ENCODE measurements around the gene LLGL1. TPM values are rescaled to one million over a fixed set of nuclear protein-coding genes. Genes with fewer than 3 reads are reported as not detected.

LLGL1 gene
- total RNA-seq, 4 donors from 2014 or later, result 11.1 to 18.0 (median 14.9) TPM

DNA sequence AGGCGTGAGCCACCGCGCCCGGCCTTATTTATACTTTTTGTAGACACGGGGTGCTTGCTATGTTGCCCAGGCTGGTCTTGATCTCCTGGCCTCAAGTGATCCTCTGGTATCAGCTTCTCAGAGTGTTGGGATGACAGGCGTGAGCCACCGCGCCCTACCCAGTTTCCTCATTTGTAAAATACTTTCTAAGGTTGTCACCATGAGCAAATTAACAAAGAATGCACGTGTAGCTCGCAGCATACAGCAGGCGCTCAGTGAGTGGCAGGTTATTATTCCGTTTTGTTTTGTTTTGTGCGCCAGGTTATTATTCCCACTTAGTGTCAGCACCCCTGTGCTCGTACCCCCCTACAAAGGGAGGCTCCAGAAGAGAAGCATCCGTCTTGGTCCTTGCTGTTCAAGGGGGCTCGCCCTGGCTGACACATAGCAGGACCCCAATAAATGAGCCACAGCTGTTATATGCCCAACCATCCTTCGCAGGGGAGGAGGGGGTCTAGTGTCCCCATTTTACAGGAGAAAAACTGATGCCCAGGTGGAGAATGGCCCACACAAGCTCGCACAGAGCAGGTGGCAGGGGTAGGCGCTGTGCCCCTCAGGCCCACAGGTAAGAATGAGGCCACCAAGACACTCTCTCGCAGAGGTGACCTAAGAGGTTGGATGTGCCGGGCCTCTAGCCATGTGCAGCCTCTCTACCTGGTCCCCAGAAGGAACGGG, 34.3 kb downstream of the LLGL1 start:
- Histone ChIP-seq H3K4me1 (peaks cover 26 to 50% (median 45%) of the 10 kb centered on the region in 4 donors), H3K27ac (peak overlapping the region; percentile 91 to 99 (median 96)), H3K27me3 (no peaks in the 10 kb centered on the region), H3K9me3 (no peaks in the 10 kb centered on the region), H3K4me3 (peak overlapping the region in 3 of 4 donors; percentile 66 to 88 (median 80)), H3K36me3 (peaks cover 0 to 17% (median 9%) of the 10 kb centered on the region in 4 donors)
- no peak for DNase-seq
- in situ Hi-C loops (cut with MboI; ENCODE audit: low pct_ligation_motif_present in 1 of 4, low pct_unique_long_range_greater_than_20kb in 1 of 4, low sequenced_read_pairs in 3 of 4) (no loop called here), intact Hi-C loops (cut with DNase I; ENCODE audit: low total_unique reads) (no loop called here)
- TF ChIP-seq, protein P1, sequence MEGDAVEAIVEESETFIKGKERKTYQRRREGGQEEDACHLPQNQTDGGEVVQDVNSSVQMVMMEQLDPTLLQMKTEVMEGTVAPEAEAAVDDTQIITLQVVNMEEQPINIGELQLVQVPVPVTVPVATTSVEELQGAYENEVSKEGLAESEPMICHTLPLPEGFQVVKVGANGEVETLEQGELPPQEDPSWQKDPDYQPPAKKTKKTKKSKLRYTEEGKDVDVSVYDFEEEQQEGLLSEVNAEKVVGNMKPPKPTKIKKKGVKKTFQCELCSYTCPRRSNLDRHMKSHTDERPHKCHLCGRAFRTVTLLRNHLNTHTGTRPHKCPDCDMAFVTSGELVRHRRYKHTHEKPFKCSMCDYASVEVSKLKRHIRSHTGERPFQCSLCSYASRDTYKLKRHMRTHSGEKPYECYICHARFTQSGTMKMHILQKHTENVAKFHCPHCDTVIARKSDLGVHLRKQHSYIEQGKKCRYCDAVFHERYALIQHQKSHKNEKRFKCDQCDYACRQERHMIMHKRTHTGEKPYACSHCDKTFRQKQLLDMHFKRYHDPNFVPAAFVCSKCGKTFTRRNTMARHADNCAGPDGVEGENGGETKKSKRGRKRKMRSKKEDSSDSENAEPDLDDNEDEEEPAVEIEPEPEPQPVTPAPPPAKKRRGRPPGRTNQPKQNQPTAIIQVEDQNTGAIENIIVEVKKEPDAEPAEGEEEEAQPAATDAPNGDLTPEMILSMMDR (IDR thresholded peaks at IDR 0.05), result no peak
- no peak for TF ChIP-seq POLR2A (IDR thresholded peaks at IDR 0.05)
- no peak for TF ChIP-seq EP300 (IDR thresholded peaks at IDR 0.05; ENCODE audit: low read depth)
- TF ChIP-seq POLR2AphosphoS5 (IDR thresholded peaks at IDR 0.05), result no peak
- WGBS, 2 donors (ENCODE audit: low coverage in 1 of 2), result 53 to 85% methylated on average over 4 to 22 of the region's 22 CpGs

DNA sequence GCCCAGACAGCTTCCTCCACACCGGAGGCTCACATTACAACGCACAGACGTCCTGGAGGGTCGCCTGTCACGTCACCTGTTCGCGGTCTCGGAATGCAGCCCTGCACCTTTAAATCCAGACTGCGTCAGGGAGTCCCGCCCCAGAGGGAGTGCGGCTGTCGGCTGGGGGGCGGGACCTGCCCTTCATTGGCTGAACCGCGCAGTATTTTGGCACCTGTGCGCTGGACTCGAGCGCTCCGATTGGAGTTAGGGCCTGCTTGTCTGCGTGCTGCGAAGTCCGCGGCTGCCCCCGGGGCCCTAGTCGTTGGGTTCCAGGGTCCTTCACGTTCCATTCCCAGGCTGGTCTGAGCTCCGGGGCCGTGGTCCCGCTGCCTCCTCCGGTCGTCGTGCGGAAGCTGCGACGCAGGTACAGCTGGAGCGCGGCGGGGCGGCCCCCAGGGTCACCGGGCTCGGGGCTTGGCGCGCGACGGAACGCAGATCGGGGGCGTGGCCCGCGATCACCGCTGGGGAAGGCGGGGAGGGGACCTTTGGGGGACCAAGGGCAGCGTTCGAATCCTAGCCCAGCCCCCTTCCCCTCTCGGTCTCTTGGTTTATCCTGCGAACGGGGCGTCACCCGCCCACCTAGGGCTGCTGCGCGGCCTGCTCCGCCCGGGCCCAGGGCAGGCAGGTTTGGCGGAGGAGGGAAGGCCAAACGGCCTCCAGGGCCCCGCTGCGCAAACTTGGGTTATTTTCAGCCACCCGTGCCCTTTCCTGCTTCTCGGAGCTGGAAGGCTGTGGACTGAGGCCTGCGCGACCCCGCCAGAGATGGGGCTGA, 35.1 kb downstream of the LLGL1 start, which contains the start of gene MIEF2:
TSS of gene MIEF2 (plus strand) at position 331 of the 814 bp plus-strand sequence. CDS start 2,059 bp downstream, outside the sequence.
- peak; percentile 68 for TF ChIP-seq POLR2A (IDR thresholded peaks at IDR 0.05)
- no peak for TF ChIP-seq EP300 (IDR thresholded peaks at IDR 0.05; ENCODE audit: low read depth)
- peak; percentile 57 to 76 (median 70) for TF ChIP-seq POLR2AphosphoS5 (IDR thresholded peaks at IDR 0.05)
- TF ChIP-seq, protein P1 (IDR thresholded peaks at IDR 0.05), result peak in 1 of 5 experiments; percentile 9
- H3K4me3 ChIP-seq, result peak within 1 kb of the TSS; percentile 66 to 91 (median 84)
- DNase-seq, result peak; percentile 97
- no peaks in the 10 kb centered on the region for H3K27me3 ChIP-seq
- H3K27ac ChIP-seq, result peak within 1 kb of the TSS; percentile 91 to 99 (median 96)
- intact Hi-C loops (cut with DNase I; ENCODE audit: low total_unique reads), result no loop called here
- 1% methylated on average over 63 of the region's 72 CpGs; no CpG with 5 or more reads in 1 of the 2 donors for WGBS, 2 donors (ENCODE audit: low coverage in 1 of 2)
- in situ Hi-C loops (cut with MboI; ENCODE audit: low pct_ligation_motif_present in 1 of 4, low pct_unique_long_range_greater_than_20kb in 1 of 4, low sequenced_read_pairs in 3 of 4), result no loop called here
- no peaks in the 10 kb centered on the region for H3K9me3 ChIP-seq
- peaks cover 26 to 50% (median 45%) of the 10 kb centered on the region in 4 donors for H3K4me1 ChIP-seq
- H3K36me3 ChIP-seq, result peaks cover 0 to 19% (median 9%) of the 10 kb centered on the region in 4 donors

DNA sequence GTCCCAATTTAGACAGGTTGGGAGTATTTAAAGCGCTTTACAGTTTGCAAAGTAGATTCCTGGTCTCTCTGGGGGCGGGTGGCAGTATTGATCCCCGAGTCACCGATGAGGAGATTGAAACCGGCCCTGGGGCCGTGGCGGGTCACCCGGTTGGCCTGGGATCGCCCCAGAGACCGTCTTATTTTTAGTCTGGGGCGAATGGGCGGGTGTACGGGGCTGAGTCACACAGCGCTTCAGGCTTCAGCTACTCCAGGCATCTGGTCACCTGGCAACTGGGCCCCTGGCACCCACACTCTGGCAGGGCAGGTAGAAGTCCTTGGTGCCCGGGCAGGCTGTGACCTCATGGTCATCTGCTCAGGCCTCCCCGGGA, 35.7 kb downstream of the LLGL1 start:
- 0% methylated on average over 14 of the region's 16 CpGs; no CpG with 5 or more reads in 1 of the 2 donors for WGBS, 2 donors (ENCODE audit: low coverage in 1 of 2)
- peak overlapping the region; percentile 66 to 91 (median 84) for H3K4me3 ChIP-seq
- H3K27ac ChIP-seq, result peak overlapping the region; percentile 91 to 99 (median 96)
- TF ChIP-seq, protein P1 (IDR thresholded peaks at IDR 0.05), result no peak
- TF ChIP-seq EP300 (IDR thresholded peaks at IDR 0.05; ENCODE audit: low read depth), result no peak
- TF ChIP-seq POLR2AphosphoS5 (IDR thresholded peaks at IDR 0.05), result no peak
- no peak for TF ChIP-seq POLR2A (IDR thresholded peaks at IDR 0.05)
- H3K9me3 ChIP-seq, result no peaks in the 10 kb centered on the region
- no peaks in the 10 kb centered on the region for H3K27me3 ChIP-seq
- intact Hi-C loops (cut with DNase I; ENCODE audit: low total_unique reads), result no loop called here
- in situ Hi-C loops (cut with MboI; ENCODE audit: low pct_ligation_motif_present in 1 of 4, low pct_unique_long_range_greater_than_20kb in 1 of 4, low sequenced_read_pairs in 3 of 4), result no loop called here
- H3K36me3 ChIP-seq, result peaks cover 0 to 19% (median 9%) of the 10 kb centered on the region in 4 donors
- DNase-seq, result peak; percentile 66
- H3K4me1 ChIP-seq, result peaks cover 26 to 50% (median 45%) of the 10 kb centered on the region in 4 donors

DNA sequence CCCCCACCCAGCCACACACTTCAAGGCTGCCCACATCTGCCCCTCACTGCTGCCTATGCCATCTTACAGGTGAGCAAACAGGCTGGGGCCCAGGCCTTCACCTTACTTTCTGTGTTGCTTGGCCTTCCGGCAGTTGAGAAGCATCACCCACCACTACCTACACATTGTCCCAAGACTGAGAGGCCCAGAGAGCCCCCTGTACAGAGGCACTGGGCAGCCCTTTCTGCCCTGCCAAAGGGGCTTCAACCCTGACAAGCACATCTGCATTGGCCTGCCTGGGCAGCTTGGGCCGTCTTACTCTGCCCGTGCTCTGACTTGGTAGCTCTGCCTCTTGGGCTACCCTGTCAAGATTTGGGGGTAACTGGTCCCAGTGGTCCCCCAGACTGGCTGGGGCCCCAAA, 36.2 kb downstream of the LLGL1 start:
- Histone ChIP-seq H3K27me3 (no peaks in the 10 kb centered on the region), H3K4me1 (peaks cover 22 to 47% (median 43%) of the 10 kb centered on the region in 4 donors), H3K4me3 (peak overlapping the region in 3 of 4 donors; percentile 66 to 88 (median 80)), H3K27ac (peak overlapping the region; percentile 91 to 99 (median 96)), H3K36me3 (peaks cover 0 to 19% (median 9%) of the 10 kb centered on the region in 4 donors), H3K9me3 (no peaks in the 10 kb centered on the region)
- intact Hi-C loops (cut with DNase I; ENCODE audit: low total_unique reads), result no loop called here
- in situ Hi-C loops (cut with MboI; ENCODE audit: low pct_ligation_motif_present in 1 of 4, low pct_unique_long_range_greater_than_20kb in 1 of 4, low sequenced_read_pairs in 3 of 4), result no loop called here
- no peak for DNase-seq
- TF ChIP-seq, protein P1 (IDR thresholded peaks at IDR 0.05), result no peak
- TF ChIP-seq POLR2A (IDR thresholded peaks at IDR 0.05) (no peak), POLR2AphosphoS5 (IDR thresholded peaks at IDR 0.05) (no peak), EP300 (IDR thresholded peaks at IDR 0.05; ENCODE audit: low read depth) (no peak)
- 87% methylated on average over 3 of the region's 3 CpGs; no CpG with 5 or more reads in 1 of the 2 donors for WGBS, 2 donors (ENCODE audit: low coverage in 1 of 2)

Measured in transverse colon (tissue), 4 donors.